ENCODE data around the gene ATP10A. TPM values are rescaled to one million over a fixed set of nuclear protein-coding genes. Genes with fewer than 3 reads are reported as not detected.

ATP10A gene
- total RNA-seq, 1 experiment from 2014 or later: 0.02 TPM

GRCh38 chr15:25670025-25670554 lies 193.0 kb downstream of the ATP10A start (continued):
- TF ChIP-seq, protein P1, sequence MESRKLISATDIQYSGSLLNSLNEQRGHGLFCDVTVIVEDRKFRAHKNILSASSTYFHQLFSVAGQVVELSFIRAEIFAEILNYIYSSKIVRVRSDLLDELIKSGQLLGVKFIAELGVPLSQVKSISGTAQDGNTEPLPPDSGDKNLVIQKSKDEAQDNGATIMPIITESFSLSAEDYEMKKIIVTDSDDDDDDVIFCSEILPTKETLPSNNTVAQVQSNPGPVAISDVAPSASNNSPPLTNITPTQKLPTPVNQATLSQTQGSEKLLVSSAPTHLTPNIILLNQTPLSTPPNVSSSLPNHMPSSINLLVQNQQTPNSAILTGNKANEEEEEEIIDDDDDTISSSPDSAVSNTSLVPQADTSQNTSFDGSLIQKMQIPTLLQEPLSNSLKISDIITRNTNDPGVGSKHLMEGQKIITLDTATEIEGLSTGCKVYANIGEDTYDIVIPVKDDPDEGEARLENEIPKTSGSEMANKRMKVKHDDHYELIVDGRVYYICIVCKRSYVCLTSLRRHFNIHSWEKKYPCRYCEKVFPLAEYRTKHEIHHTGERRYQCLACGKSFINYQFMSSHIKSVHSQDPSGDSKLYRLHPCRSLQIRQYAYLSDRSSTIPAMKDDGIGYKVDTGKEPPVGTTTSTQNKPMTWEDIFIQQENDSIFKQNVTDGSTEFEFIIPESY (IDR thresholded peaks at IDR 0.05; ENCODE audit: extremely low read depth, insufficient replicate concordance, low read length): no peak
- TF ChIP-seq ELF1 (IDR thresholded peaks at IDR 0.05; ENCODE audit: borderline replicate concordance, low read depth): no peak
- TF ChIP-seq POLR2AphosphoS5 (IDR thresholded peaks at IDR 0.05; ENCODE audit: low read depth, low read length): no peak
- no peak for TF ChIP-seq ZNF274 (IDR thresholded peaks at IDR 0.05; ENCODE audit: low read depth, low read length)
- TF ChIP-seq, protein P2, sequence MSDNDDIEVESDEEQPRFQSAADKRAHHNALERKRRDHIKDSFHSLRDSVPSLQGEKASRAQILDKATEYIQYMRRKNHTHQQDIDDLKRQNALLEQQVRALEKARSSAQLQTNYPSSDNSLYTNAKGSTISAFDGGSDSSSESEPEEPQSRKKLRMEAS (IDR thresholded peaks at IDR 0.05): no peak
- TF ChIP-seq POLR2A (IDR thresholded peaks at IDR 0.05; ENCODE audit: borderline replicate concordance, extremely low read depth, insufficient read depth, insufficient read length): no peak
- no peak for TF ChIP-seq ZFX (IDR thresholded peaks at IDR 0.05)
- TF ChIP-seq, protein P3, sequence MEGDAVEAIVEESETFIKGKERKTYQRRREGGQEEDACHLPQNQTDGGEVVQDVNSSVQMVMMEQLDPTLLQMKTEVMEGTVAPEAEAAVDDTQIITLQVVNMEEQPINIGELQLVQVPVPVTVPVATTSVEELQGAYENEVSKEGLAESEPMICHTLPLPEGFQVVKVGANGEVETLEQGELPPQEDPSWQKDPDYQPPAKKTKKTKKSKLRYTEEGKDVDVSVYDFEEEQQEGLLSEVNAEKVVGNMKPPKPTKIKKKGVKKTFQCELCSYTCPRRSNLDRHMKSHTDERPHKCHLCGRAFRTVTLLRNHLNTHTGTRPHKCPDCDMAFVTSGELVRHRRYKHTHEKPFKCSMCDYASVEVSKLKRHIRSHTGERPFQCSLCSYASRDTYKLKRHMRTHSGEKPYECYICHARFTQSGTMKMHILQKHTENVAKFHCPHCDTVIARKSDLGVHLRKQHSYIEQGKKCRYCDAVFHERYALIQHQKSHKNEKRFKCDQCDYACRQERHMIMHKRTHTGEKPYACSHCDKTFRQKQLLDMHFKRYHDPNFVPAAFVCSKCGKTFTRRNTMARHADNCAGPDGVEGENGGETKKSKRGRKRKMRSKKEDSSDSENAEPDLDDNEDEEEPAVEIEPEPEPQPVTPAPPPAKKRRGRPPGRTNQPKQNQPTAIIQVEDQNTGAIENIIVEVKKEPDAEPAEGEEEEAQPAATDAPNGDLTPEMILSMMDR (IDR thresholded peaks at IDR 0.05 in 2 of 3, conservative IDR thresholded peaks at IDR 0.05 in 1 of 3; ENCODE audit: borderline replicate concordance in 1 of 3, insufficient read depth in 1 of 3, low read depth in 2 of 3, low read length in 2 of 3): no peak
- TF ChIP-seq EGR1 (IDR thresholded peaks at IDR 0.05; ENCODE audit: low read depth): no peak
- TF ChIP-seq JUND (IDR thresholded peaks at IDR 0.05): no peak

- Histone ChIP-seq H3K36me3 (ENCODE audit: control insufficient read depth in 1 of 2, insufficient read depth in 2 of 2, low read length in 2 of 2) (no peaks in the 10 kb centered on the region), H3K27me3 (ENCODE audit: insufficient read depth, low read length) (no peaks in the 10 kb centered on the region), H3K27ac (ENCODE audit: low read depth, low read length) (no peak overlapping the region), H2AFZ (ENCODE audit: low read depth, low read length, poor library complexity, severe bottlenecking) (no peak overlapping the region), H3K9me3 (ENCODE audit: control insufficient read depth in 1 of 2, insufficient read depth in 1 of 2, low read depth in 1 of 2, low read length in 2 of 2) (peaks cover 0 to 48% of the 10 kb centered on the region in 2 experiments; a peak in 2 of 4 replicates), H3K4me2 (ENCODE audit: low read length) (no peak overlapping the region), H4K20me1 (ENCODE audit: insufficient read depth) (no peaks in the 10 kb centered on the region), H3K4me1 (ENCODE audit: control insufficient read depth in 1 of 2, insufficient read depth in 2 of 2, low read length in 2 of 2) (no peaks in the 10 kb centered on the region), H3K9ac (ENCODE audit: low read length) (no peak overlapping the region), H3K79me2 (ENCODE audit: insufficient read depth, low read length) (no peaks in the 10 kb centered on the region), H3K4me3 (replicated peaks in 1 of 2; ENCODE audit: low read depth in 1 of 2, low read length in 2 of 2) (no peak overlapping the region), H3K9me2 (ENCODE audit: insufficient read depth) (no peaks in the 10 kb centered on the region)
- DNase-seq (ENCODE audit: low read depth, low spot score): no peak
- intact Hi-C loops (cut with micrococcal nuclease): no loop called here
- ChIA-PET POLR2A (no interaction called here), RAD21 (ENCODE audit: low non-redundant PET in 1 of 2, low total read pairs in 2 of 2, uncharacterized antibody in 2 of 2, unreplicated experiment in 2 of 2) (no interaction called here), CTCF (no interaction called here)
- no peak for ATAC-seq
- BruUV-seq (replicated peaks): no TSS peak
- no peak for TF ChIP-seq FOSL1 (IDR thresholded peaks at IDR 0.05; ENCODE audit: low read depth)
- no peak for TF ChIP-seq SRF (IDR thresholded peaks at IDR 0.05; ENCODE audit: low read depth)
- no peak for TF ChIP-seq EZH2 (IDR thresholded peaks at IDR 0.05)
- TF ChIP-seq, protein P4, sequence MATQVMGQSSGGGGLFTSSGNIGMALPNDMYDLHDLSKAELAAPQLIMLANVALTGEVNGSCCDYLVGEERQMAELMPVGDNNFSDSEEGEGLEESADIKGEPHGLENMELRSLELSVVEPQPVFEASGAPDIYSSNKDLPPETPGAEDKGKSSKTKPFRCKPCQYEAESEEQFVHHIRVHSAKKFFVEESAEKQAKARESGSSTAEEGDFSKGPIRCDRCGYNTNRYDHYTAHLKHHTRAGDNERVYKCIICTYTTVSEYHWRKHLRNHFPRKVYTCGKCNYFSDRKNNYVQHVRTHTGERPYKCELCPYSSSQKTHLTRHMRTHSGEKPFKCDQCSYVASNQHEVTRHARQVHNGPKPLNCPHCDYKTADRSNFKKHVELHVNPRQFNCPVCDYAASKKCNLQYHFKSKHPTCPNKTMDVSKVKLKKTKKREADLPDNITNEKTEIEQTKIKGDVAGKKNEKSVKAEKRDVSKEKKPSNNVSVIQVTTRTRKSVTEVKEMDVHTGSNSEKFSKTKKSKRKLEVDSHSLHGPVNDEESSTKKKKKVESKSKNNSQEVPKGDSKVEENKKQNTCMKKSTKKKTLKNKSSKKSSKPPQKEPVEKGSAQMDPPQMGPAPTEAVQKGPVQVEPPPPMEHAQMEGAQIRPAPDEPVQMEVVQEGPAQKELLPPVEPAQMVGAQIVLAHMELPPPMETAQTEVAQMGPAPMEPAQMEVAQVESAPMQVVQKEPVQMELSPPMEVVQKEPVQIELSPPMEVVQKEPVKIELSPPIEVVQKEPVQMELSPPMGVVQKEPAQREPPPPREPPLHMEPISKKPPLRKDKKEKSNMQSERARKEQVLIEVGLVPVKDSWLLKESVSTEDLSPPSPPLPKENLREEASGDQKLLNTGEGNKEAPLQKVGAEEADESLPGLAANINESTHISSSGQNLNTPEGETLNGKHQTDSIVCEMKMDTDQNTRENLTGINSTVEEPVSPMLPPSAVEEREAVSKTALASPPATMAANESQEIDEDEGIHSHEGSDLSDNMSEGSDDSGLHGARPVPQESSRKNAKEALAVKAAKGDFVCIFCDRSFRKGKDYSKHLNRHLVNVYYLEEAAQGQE (IDR thresholded peaks at IDR 0.05; ENCODE audit: low read depth): no peak
- no peak for TF ChIP-seq SIN3A (IDR thresholded peaks at IDR 0.05; ENCODE audit: low read depth)
- no peak for TF ChIP-seq SP1 (IDR thresholded peaks at IDR 0.05; ENCODE audit: low read depth)
- TF ChIP-seq, protein P5, sequence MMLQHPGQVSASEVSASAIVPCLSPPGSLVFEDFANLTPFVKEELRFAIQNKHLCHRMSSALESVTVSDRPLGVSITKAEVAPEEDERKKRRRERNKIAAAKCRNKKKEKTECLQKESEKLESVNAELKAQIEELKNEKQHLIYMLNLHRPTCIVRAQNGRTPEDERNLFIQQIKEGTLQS (IDR thresholded peaks at IDR 0.05): no peak
- no peak for TF ChIP-seq CBX3 (IDR thresholded peaks at IDR 0.05; ENCODE audit: low read depth)
- no peak for TF ChIP-seq JUND (IDR thresholded peaks at IDR 0.05)
These were observed 194.2 kb downstream of the ATP10A start for GRCh38 chr15:25668901-25669300.
